ENCODE measurements around the gene LINGO4.

The LINGO4 gene

GRCh38 chr1:151835596-151835995, 30.4 kb upstream of the LINGO4 start:
- no peak for TF ChIP-seq CTCF (IDR thresholded peaks at IDR 0.05; ENCODE audit: low read length, missing control alignments)
- DNase-seq (ENCODE audit: low read depth): no peak
- H3K4me3 ChIP-seq (replicated peaks; ENCODE audit: low read depth, low read length): no peak overlapping the region

- DNase-seq (ENCODE audit: low read depth): no peak
- no peak overlapping the region for H3K4me3 ChIP-seq (replicated peaks; ENCODE audit: low read depth, low read length)
- no peak for TF ChIP-seq CTCF (IDR thresholded peaks at IDR 0.05; ENCODE audit: low read length, missing control alignments)
These were observed 29.0 kb upstream of the LINGO4 start for GRCh38 chr1:151834239-151834638.

- H3K4me3 ChIP-seq (replicated peaks; ENCODE audit: low read depth, low read length): no peak overlapping the region
- no peak for DNase-seq (ENCODE audit: low read depth)
- no peak for TF ChIP-seq CTCF (IDR thresholded peaks at IDR 0.05; ENCODE audit: low read length, missing control alignments)
These were observed 28.1 kb upstream of the LINGO4 start for GRCh38 chr1:151833172-151833900.

- H3K4me3 ChIP-seq (replicated peaks; ENCODE audit: low read depth, low read length): no peak overlapping the region
- TF ChIP-seq CTCF (IDR thresholded peaks at IDR 0.05; ENCODE audit: low read length, missing control alignments): no peak
- DNase-seq (ENCODE audit: low read depth): peak; percentile 69
These were observed 27.2 kb upstream of the LINGO4 start for GRCh38 chr1:151832318-151832980.

GRCh38 chr1:151831605-151832004, 26.4 kb upstream of the LINGO4 start, which contains the start of gene RORC:
Gene RORC (minus strand): TSS chr1:151831802. CDS start chr1:151831764, 38 bp downstream.
- no peak within 1 kb of the TSS for H3K4me3 ChIP-seq (replicated peaks; ENCODE audit: low read depth, low read length)
- no peak for DNase-seq (ENCODE audit: low read depth)
- no peak for TF ChIP-seq CTCF (IDR thresholded peaks at IDR 0.05; ENCODE audit: low read length, missing control alignments)

GRCh38 chr1:151831256-151831591, 26.0 kb upstream of the LINGO4 start:
- no peak for TF ChIP-seq CTCF (IDR thresholded peaks at IDR 0.05; ENCODE audit: low read length, missing control alignments)
- H3K4me3 ChIP-seq (replicated peaks; ENCODE audit: low read depth, low read length): no peak overlapping the region
- no peak for DNase-seq (ENCODE audit: low read depth)

Data from fibroblast of pulmonary artery (primary cell).